Osteoblast (primary cell): Measurements from ENCODE around the gene SLC39A9. TPM values are rescaled to one million over a fixed set of nuclear protein-coding genes. Genes with fewer than 3 reads are reported as not detected.
A peak's percentile ranks its signal among the peaks of the same experiment; 100 is the strongest.

Experiments
- DNase-seq: peaks from one replicate; pipeline ENCODE4 v3.0.0; 2011; ENCODE audit warnings: low spot score, mixed read lengths; ENCODE audit not compliant: insufficient read length; ENCODE audit errors: missing footprints
- H2AFZ ChIP-seq: 2 replicates; pipeline ENCODE4 v1.6.0; 2011; ENCODE audit warnings: mild to moderate bottlenecking, low read length
- H3K27ac ChIP-seq: 2 replicates; pipeline ENCODE4 v1.5.1; 2011; ENCODE audit warnings: mild to moderate bottlenecking, low read depth, low read length, moderate library complexity
- H3K27me3 ChIP-seq: 2 replicates; pipeline ENCODE4 v1.6.0; 2012; ENCODE audit warnings: mild to moderate bottlenecking, control low read depth, inconsistent platforms, low read length, moderate library complexity; ENCODE audit not compliant: insufficient read depth
- H3K36me3 ChIP-seq: 2 replicates; pipeline ENCODE4 v1.5.1; 2011; ENCODE audit warnings: mild to moderate bottlenecking, low read length, control low read depth, moderate library complexity; ENCODE audit not compliant: insufficient read depth
- H3K4me1 ChIP-seq: 2 replicates; pipeline ENCODE4 v1.5.1; 2011; ENCODE audit warnings: mild to moderate bottlenecking, low read length, control low read depth, moderate library complexity; ENCODE audit not compliant: insufficient read depth
- H3K4me2 ChIP-seq: 2 replicates; pipeline ENCODE4 v1.6.0; 2011; ENCODE audit warnings: mild to moderate bottlenecking, low read length; ENCODE audit not compliant: insufficient read depth
- H3K4me3 ChIP-seq: fragments of 200-600 bp; sonication (generic); 3 replicates; pipeline ENCODE4 v1.5.1; 2012; ENCODE audit warnings: mild to moderate bottlenecking, low read length, inconsistent platforms; ENCODE audit not compliant: insufficient read depth
- H3K79me2 ChIP-seq: 2 replicates; pipeline ENCODE4 v1.6.0; 2012; ENCODE audit warnings: mild to moderate bottlenecking, low read length, control low read depth, inconsistent platforms; ENCODE audit not compliant: insufficient read depth
- H3K9me3 ChIP-seq: 2 replicates; pipeline ENCODE4 v1.5.1; 2011; ENCODE audit warnings: low read depth, low read length, control low read depth
- H4K20me1 ChIP-seq: 2 replicates; pipeline ENCODE4 v1.6.0; 2012; ENCODE audit warnings: mild to moderate bottlenecking, low read length, control low read depth; ENCODE audit not compliant: insufficient read depth
- CTCF ChIP-seq: IDR thresholded peaks from 2 replicates; pipeline ENCODE4 v1.5.1; 2011; ENCODE audit warnings: mild to moderate bottlenecking, low read depth, low read length, moderate library complexity; ENCODE audit errors: extremely low read depth
- total RNA-seq: library from RNA; depleted of rRNA; stranded (reverse); fragments of >200 nt; gene quantifications from 2 replicates; pipeline ENCODE4 v1.2.3, GENCODE V29; 2012

SLC39A9 gene
- total RNA-seq, 1 donor: 163 TPM

GRCh38 chr14:69363964-69364363, 34.5 kb upstream of the SLC39A9 start:
- Histone ChIP-seq H3K4me2 (no peak overlapping the region), H2AFZ (no peak overlapping the region), H3K79me2 (no peaks in the 10 kb centered on the region), H3K4me1 (no peaks in the 10 kb centered on the region), H3K27ac (no peak overlapping the region), H3K27me3 (no peaks in the 10 kb centered on the region), H3K4me3 (no peak overlapping the region), H4K20me1 (no peaks in the 10 kb centered on the region), H3K9me3 (no peaks in the 10 kb centered on the region), H3K36me3 (no peaks in the 10 kb centered on the region)
- TF ChIP-seq CTCF: no peak
- DNase-seq: peak; percentile 61

GRCh38 chr14:69364378-69364777, 34.1 kb upstream of the SLC39A9 start:
- Histone ChIP-seq H2AFZ (no peak overlapping the region), H3K4me1 (no peaks in the 10 kb centered on the region), H3K27me3 (no peaks in the 10 kb centered on the region), H3K36me3 (no peaks in the 10 kb centered on the region), H3K4me2 (no peak overlapping the region), H3K4me3 (no peak overlapping the region), H4K20me1 (no peaks in the 10 kb centered on the region), H3K9me3 (no peaks in the 10 kb centered on the region), H3K27ac (no peak overlapping the region), H3K79me2 (no peaks in the 10 kb centered on the region)
- TF ChIP-seq CTCF: no peak
- no peak for DNase-seq

GRCh38 chr14:69366069-69366468, 32.4 kb upstream of the SLC39A9 start:
- Histone ChIP-seq H2AFZ (no peak overlapping the region), H3K36me3 (no peaks in the 10 kb centered on the region), H4K20me1 (no peaks in the 10 kb centered on the region), H3K79me2 (no peaks in the 10 kb centered on the region), H3K9me3 (no peaks in the 10 kb centered on the region), H3K4me2 (no peak overlapping the region), H3K27me3 (no peaks in the 10 kb centered on the region), H3K27ac (no peak overlapping the region), H3K4me3 (no peak overlapping the region), H3K4me1 (no peaks in the 10 kb centered on the region)
- peak; percentile 43 for DNase-seq
- no peak for TF ChIP-seq CTCF

- Histone ChIP-seq H3K27me3 (no peaks in the 10 kb centered on the region), H3K4me2 (no peak overlapping the region), H3K4me3 (no peak overlapping the region), H3K79me2 (no peaks in the 10 kb centered on the region), H3K36me3 (no peaks in the 10 kb centered on the region), H3K27ac (no peak overlapping the region), H4K20me1 (no peaks in the 10 kb centered on the region), H3K9me3 (no peaks in the 10 kb centered on the region), H3K4me1 (no peaks in the 10 kb centered on the region), H2AFZ (no peak overlapping the region)
- no peak for TF ChIP-seq CTCF
- DNase-seq: no peak
Measured at GRCh38 chr14:69366761-69367160, 31.7 kb upstream of the SLC39A9 start.
